DND-41 (cell line): ENCODE measurements around the gene CMSS1.

Source experiments
- ATAC-seq: fragments of 200-7000 bp; cut with Tn5 transposase; 3 replicates; pipeline ENCODE4 v1.9.1; 2021; ENCODE audit warnings: low read depth; ENCODE audit not compliant: insufficient read depth
- DNase-seq: peaks from one replicate; pipeline ENCODE4 v3.0.0-alpha.2; 2020
- H2AFZ ChIP-seq: 2 replicates; pipeline ENCODE4 v1.6.0; 2012; ENCODE audit warnings: low read depth, low read length
- H3K27ac ChIP-seq: 2 replicates; pipeline ENCODE4 v1.5.1; 2012; ENCODE audit warnings: low read length, inconsistent platforms
- H3K27me3 ChIP-seq: fragments of 200-600 bp; sonication (generic); 2 replicates; pipeline ENCODE4 v1.6.0; 2012; ENCODE audit warnings: low read length, mild to moderate bottlenecking, inconsistent platforms; ENCODE audit not compliant: insufficient read depth, poor library complexity
- H3K36me3 ChIP-seq: 2 replicates; pipeline ENCODE4 v1.5.1; 2012; ENCODE audit warnings: low read length, inconsistent platforms; ENCODE audit not compliant: insufficient read depth
- H3K4me1 ChIP-seq: 2 replicates; pipeline ENCODE4 v1.5.1; 2012; ENCODE audit warnings: mild to moderate bottlenecking, low read length; ENCODE audit not compliant: insufficient read depth
- H3K4me2 ChIP-seq: 2 replicates; pipeline ENCODE4 v1.6.0; 2012; ENCODE audit warnings: mild to moderate bottlenecking, moderate library complexity, low read length, inconsistent platforms; ENCODE audit not compliant: insufficient read depth
- H3K4me3 ChIP-seq, 2 experiments: fragments of 200-600 bp in 1 of 2; shearing (Covaris generic) in 1 of 2; 2 replicates each; pipeline ENCODE4 v1.5.1; 2012 to 2016; ENCODE audit warnings: inconsistent platforms in 2 of 2, low read length in 2 of 2, mild to moderate bottlenecking in 2 of 2, low read depth in 1 of 2, moderate library complexity in 1 of 2
- H3K79me2 ChIP-seq: 2 replicates; pipeline ENCODE4 v1.6.0; 2012; ENCODE audit warnings: low read length, inconsistent platforms; ENCODE audit not compliant: insufficient read depth
- H3K9ac ChIP-seq: 2 replicates; pipeline ENCODE4 v1.6.0; 2012; ENCODE audit warnings: low read depth, mild to moderate bottlenecking, inconsistent platforms, low read length, moderate library complexity
- H3K9me3 ChIP-seq: 2 replicates; pipeline ENCODE4 v1.5.1; 2012; ENCODE audit warnings: low read length, moderate library complexity, mild to moderate bottlenecking, inconsistent platforms; ENCODE audit not compliant: insufficient read depth, severe bottlenecking
- H4K20me1 ChIP-seq: 2 replicates; pipeline ENCODE4 v1.6.0; 2012; ENCODE audit warnings: low read length; ENCODE audit not compliant: insufficient read depth
- EZH2 ChIP-seq: IDR thresholded peaks from 3 replicates; pipeline ENCODE4 v1.6.1; 2012; ENCODE audit warnings: borderline replicate concordance, low read depth, mild to moderate bottlenecking, moderate library complexity, low read length, inconsistent platforms; ENCODE audit not compliant: severe bottlenecking
- TF ChIP-seq, protein P1 (sequence below): IDR thresholded peaks from 2 replicates; pipeline ENCODE4 v1.5.1; 2012; ENCODE audit warnings: borderline replicate concordance, low read length, moderate library complexity, mild to moderate bottlenecking; ENCODE audit not compliant: poor library complexity, severe bottlenecking; ENCODE audit errors: extremely low read depth

The CMSS1 gene

DNA sequence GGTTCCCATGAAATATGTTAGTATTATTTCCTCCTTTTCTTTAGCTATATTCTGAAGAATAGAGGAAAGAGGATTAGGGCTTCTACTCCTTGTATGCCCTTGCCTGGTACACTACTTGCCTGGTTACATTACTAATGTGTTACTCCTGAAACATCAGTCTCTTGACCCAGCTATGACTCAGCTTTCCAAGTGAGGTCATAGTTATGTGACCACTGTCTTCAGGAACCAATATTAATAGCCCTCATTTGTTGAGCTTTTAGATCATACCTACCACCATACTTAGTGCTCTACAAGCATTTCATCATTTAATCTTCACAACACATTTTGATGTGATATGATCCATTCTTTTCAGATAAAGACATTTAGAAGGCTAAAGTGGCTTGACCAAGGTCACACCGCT, 60.3 kb downstream of the CMSS1 start:
- Histone ChIP-seq H3K4me3 (no peak overlapping the region), H3K27me3 (no peaks in the 10 kb centered on the region), H3K4me2 (no peak overlapping the region), H3K79me2 (no peaks in the 10 kb centered on the region), H3K27ac (no peak overlapping the region), H3K9me3 (no peaks in the 10 kb centered on the region), H3K36me3 (no peaks in the 10 kb centered on the region), H4K20me1 (0 out of 2 replicates have a peak, but pooled peaks cover 4% of the 10 kb centered on the region), H3K9ac (no peak overlapping the region), H3K4me1 (no peaks in the 10 kb centered on the region), H2AFZ (no peak overlapping the region)
- no peak for DNase-seq
- TF ChIP-seq EZH2, result no peak
- TF ChIP-seq, protein P1, sequence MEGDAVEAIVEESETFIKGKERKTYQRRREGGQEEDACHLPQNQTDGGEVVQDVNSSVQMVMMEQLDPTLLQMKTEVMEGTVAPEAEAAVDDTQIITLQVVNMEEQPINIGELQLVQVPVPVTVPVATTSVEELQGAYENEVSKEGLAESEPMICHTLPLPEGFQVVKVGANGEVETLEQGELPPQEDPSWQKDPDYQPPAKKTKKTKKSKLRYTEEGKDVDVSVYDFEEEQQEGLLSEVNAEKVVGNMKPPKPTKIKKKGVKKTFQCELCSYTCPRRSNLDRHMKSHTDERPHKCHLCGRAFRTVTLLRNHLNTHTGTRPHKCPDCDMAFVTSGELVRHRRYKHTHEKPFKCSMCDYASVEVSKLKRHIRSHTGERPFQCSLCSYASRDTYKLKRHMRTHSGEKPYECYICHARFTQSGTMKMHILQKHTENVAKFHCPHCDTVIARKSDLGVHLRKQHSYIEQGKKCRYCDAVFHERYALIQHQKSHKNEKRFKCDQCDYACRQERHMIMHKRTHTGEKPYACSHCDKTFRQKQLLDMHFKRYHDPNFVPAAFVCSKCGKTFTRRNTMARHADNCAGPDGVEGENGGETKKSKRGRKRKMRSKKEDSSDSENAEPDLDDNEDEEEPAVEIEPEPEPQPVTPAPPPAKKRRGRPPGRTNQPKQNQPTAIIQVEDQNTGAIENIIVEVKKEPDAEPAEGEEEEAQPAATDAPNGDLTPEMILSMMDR, result no peak
- no peak for ATAC-seq

DNA sequence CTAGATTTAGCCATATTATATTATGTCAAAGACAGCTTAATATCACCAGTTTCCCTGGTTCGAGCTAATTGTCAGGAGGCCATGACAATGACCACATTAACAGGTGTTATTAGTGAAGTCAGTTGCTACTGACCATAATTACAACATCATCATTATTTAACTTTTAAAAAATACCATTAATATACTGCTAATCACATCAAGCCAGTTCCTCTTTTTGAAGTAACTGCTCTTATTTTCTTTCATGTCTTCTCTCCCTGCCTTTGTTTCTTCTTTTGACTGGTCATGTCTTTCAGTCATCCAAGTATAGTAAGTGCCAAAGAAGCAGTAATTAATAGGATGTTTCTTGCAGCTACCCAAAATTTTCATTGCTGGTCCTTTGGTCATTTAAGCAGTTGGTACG, 61.6 kb downstream of the CMSS1 start:
- Histone ChIP-seq H3K79me2 (no peaks in the 10 kb centered on the region), H3K27me3 (no peaks in the 10 kb centered on the region), H3K4me1 (no peaks in the 10 kb centered on the region), H3K36me3 (no peaks in the 10 kb centered on the region), H3K9me3 (no peaks in the 10 kb centered on the region), H2AFZ (no peak overlapping the region), H3K4me3 (no peak overlapping the region), H4K20me1 (peaks cover 4% of the 10 kb centered on the region; the same call in 1 of the 2 replicates), H3K27ac (no peak overlapping the region), H3K4me2 (no peak overlapping the region), H3K9ac (no peak overlapping the region)
- TF ChIP-seq, protein P1, result no peak
- no peak for TF ChIP-seq EZH2
- no peak for DNase-seq
- ATAC-seq, result no peak

DNA sequence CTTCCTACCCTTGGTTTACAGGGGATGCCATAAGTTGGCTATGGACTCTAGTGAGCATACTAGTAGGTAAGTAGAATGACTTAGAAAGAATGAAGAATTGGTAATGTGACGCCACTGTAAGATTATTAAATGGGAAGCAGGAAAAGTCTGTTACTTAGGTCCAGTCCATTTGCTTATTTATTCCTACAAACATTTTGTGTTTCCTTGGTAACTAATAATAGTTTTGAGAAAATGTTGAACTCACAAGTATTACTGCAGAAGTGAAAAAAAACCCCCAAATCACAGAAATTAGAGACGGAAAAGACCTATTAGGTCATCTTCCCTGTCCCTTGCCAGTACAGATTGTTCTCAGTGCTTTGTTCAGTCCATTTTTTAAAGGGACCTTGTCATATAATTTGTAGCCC, 63.5 kb downstream of the CMSS1 start:
- Histone ChIP-seq H3K9ac (no peak overlapping the region), H2AFZ (no peak overlapping the region), H3K4me2 (no peak overlapping the region), H3K27ac (no peak overlapping the region), H3K27me3 (no peaks in the 10 kb centered on the region), H3K4me3 (no peak overlapping the region), H4K20me1 (peaks cover 4% of the 10 kb centered on the region; the same call in 1 of the 2 replicates), H3K36me3 (no peaks in the 10 kb centered on the region), H3K4me1 (no peaks in the 10 kb centered on the region), H3K79me2 (no peaks in the 10 kb centered on the region), H3K9me3 (no peaks in the 10 kb centered on the region)
- no peak for ATAC-seq
- TF ChIP-seq, protein P1, result no peak
- no peak for TF ChIP-seq EZH2
- no peak for DNase-seq
